Activated T-helper 17 cell treated with anti-CD3 and anti-CD28 coated beads, Interleukin-2, amount 50 U/mL, for 72 hours (primary cell): ENCODE measurements around the gene ASTN2. TPM values are rescaled to one million over a fixed set of nuclear protein-coding genes. Genes with fewer than 3 reads are reported as not detected.

Experiments used
- ATAC-seq: fragments of 150-1000 bp; cut with Tn5 transposase; replicated peaks from 2 replicates; pipeline ENCODE4 v1.10.0; 2021; ENCODE audit warnings: mild to moderate bottlenecking, moderate library complexity
- H3K27ac Mint-ChIP-seq: one replicate; pipeline ENCODE4 v1.8.0; 2022; ENCODE audit warnings: mixed read lengths
- H3K27me3 Mint-ChIP-seq: one replicate; pipeline ENCODE4 v1.8.0; 2022; ENCODE audit warnings: mixed read lengths
- H3K36me3 Mint-ChIP-seq: one replicate; pipeline ENCODE4 v1.8.0; 2022; ENCODE audit warnings: low read depth, mild to moderate bottlenecking, mixed read lengths
- H3K4me1 Mint-ChIP-seq: one replicate; pipeline ENCODE4 v1.8.0; 2022; ENCODE audit warnings: mixed read lengths
- H3K4me3 Mint-ChIP-seq: one replicate; pipeline ENCODE4 v1.8.0; 2022; ENCODE audit warnings: mild to moderate bottlenecking, mixed read lengths
- H3K9me3 Mint-ChIP-seq: one replicate; pipeline ENCODE4 v1.8.0; 2022; ENCODE audit warnings: mixed read lengths
- total RNA-seq, 2 donors: library from RNA; stranded (reverse); gene quantifications; one replicate each; pipeline ENCODE4 v1.2.3, GENCODE V29; 2022

The ASTN2 gene
- total RNA-seq, 2 donors from 2014 or later, result 3.3 to 5.4 TPM

DNA sequence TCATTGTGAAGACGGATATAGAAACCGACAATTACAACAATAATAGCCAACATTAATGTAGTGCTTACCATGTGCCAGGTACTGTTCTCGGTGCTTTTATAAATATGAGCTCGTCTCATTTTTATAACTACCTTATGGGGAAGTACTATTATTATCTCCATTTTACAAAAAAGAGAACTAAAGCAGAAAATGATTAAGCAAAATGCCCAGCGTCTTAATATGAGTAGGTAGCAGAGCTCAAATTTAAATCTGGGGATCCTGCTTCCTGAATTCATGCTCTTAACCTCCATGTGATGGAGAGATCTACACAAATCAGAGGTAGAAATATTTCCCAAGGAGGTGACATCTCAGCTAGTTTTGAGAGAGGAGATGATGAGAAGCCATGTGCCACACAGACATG lies 470.9 kb downstream of the ASTN2 start:
- no peak overlapping the region for H3K4me3 Mint-ChIP-seq
- peaks cover 6% of the 10 kb centered on the region for H3K27me3 Mint-ChIP-seq
- no peaks in the 10 kb centered on the region for H3K36me3 Mint-ChIP-seq

DNA sequence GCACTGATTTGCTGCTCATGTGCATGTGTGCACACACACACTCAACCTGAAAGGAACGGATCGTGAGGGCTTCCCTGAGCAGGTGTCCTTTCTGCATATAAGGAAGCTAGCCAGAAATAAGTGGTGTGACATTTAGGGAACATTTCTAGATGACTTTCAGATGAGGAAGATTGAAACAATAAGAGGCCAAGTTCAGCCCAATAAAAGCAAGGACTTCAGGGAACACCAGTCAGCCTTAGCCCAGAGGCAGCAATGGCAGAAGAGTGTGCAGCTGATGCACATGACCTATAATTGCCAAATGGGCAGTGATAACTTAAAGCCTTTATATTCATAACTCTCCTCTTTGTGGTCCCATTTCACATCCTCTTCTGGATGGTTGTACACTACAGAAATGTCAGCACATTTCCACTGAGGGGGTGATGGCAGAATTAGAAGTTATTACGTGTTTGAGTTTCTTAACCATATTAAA lies 472.2 kb downstream of the ASTN2 start:
- Mint-ChIP-seq H3K36me3 (no peaks in the 10 kb centered on the region), H3K9me3 (no peaks in the 10 kb centered on the region), H3K4me3 (no peak overlapping the region), H3K4me1 (no peaks in the 10 kb centered on the region), H3K27me3 (peaks cover 3% of the 10 kb centered on the region), H3K27ac (no peak overlapping the region)
- ATAC-seq, result no peak

More for the DNA sequence above, 470.9 kb downstream of the ASTN2 start:
- Mint-ChIP-seq H3K4me1 (no peaks in the 10 kb centered on the region), H3K9me3 (peaks cover 4% of the 10 kb centered on the region), H3K27ac (no peak overlapping the region)
- no peak for ATAC-seq

DNA sequence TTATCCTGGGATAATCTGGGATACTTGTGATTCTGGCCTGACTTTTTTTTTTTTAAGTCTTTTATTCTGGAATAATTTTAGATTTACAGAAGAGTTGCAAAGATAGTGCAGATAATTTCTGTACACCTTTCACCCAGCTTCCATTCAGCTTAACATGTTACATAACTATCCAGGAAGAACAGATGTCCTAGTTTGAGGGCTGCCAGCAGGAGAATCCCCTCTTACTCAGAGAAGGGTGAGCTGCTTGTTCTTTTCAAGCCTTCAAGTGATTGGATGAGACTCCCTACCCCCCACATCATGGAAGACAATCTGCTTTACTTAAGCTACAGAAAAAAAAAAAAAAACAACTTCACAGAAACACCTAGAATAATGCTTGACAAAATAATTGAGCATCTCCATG lies 473.6 kb downstream of the ASTN2 start:
- ATAC-seq, result no peak
- peaks cover 6% of the 10 kb centered on the region for H3K9me3 Mint-ChIP-seq
- no peak overlapping the region for H3K27ac Mint-ChIP-seq
- H3K27me3 Mint-ChIP-seq, result peaks cover 3% of the 10 kb centered on the region
- no peaks in the 10 kb centered on the region for H3K36me3 Mint-ChIP-seq
- H3K4me3 Mint-ChIP-seq, result no peak overlapping the region
- H3K4me1 Mint-ChIP-seq, result no peaks in the 10 kb centered on the region

DNA sequence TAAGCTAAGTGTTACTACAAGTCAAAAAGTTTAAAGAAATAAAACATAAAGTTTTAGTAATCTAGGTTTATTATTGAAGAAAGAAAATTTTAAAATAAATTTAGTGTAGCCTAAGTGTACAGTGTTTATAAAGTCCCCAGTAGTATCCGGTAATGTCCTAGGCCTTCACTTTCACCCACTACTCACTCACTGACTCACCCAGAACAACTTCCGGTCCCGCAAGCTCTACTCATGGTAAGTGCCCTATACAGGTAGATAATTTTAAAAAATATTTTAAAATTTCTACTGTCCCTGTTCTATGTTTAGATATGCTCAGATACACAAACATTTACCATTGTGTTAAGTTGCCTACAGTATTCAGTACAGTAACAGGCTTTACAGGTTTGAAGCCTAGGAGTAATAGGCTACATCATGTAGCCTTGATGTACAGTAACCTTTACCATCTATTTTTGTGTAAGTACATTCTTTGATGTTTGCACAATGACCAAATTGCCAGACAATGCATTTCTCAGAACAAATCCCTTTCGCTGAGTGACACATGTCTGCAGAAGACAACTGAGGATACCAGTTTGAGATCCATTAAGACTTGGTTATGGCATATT lies 474.1 kb downstream of the ASTN2 start:
- H3K27me3 Mint-ChIP-seq, result peaks cover 3% of the 10 kb centered on the region
- H3K9me3 Mint-ChIP-seq, result peaks cover 9% of the 10 kb centered on the region
- no peak overlapping the region for H3K27ac Mint-ChIP-seq
- no peaks in the 10 kb centered on the region for H3K4me1 Mint-ChIP-seq
- no peak for ATAC-seq
- no peak overlapping the region for H3K4me3 Mint-ChIP-seq
- no peaks in the 10 kb centered on the region for H3K36me3 Mint-ChIP-seq

DNA sequence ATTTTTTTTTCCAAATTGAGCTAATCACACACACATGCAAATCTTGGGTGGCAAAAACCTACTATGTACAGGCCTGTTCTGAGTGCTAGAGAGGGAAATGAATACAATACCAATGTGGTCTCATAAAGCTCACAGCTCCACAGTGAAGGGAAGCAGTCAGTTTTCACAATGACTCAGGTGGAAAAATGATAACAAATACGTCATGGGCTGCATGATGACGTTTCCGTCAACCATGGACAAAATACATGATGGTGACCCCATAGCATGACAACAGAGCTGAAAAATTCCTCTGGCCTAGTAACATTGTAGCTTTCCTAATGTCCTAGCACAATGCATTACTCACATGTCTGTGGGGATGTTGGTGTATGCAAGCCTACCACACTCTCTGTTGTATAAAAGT lies 475.2 kb downstream of the ASTN2 start:
- no peak for ATAC-seq
- H3K27me3 Mint-ChIP-seq, result peaks cover 3% of the 10 kb centered on the region
- peaks cover 9% of the 10 kb centered on the region for H3K9me3 Mint-ChIP-seq

DNA sequence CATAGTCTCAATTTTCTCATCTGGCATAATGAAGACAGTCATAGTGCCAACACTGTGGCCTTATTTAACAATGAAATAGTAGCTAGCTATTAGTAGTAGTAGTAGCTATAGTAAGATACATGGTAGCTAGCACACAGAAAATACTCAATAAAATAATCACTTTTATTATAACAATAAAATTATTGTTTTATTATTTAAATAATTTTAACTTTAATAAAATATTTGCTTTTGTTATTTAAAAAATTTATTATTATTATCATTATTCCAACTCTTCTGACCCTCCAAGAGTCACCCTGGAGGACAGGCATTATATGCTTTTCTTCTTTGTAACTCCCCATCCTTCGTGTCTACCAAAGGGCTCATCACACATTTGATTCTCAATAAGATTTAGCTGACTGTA lies 475.7 kb downstream of the ASTN2 start:
- H3K27ac Mint-ChIP-seq, result no peak overlapping the region
- ATAC-seq, result no peak
- no peak overlapping the region for H3K4me3 Mint-ChIP-seq
- H3K36me3 Mint-ChIP-seq, result no peaks in the 10 kb centered on the region
- H3K27me3 Mint-ChIP-seq, result peaks cover 3% of the 10 kb centered on the region
- H3K9me3 Mint-ChIP-seq, result peaks cover 9% of the 10 kb centered on the region
- no peaks in the 10 kb centered on the region for H3K4me1 Mint-ChIP-seq

More for the DNA sequence above, 475.2 kb downstream of the ASTN2 start:
- no peak overlapping the region for H3K4me3 Mint-ChIP-seq
- no peaks in the 10 kb centered on the region for H3K36me3 Mint-ChIP-seq
- no peaks in the 10 kb centered on the region for H3K4me1 Mint-ChIP-seq
- no peak overlapping the region for H3K27ac Mint-ChIP-seq

DNA sequence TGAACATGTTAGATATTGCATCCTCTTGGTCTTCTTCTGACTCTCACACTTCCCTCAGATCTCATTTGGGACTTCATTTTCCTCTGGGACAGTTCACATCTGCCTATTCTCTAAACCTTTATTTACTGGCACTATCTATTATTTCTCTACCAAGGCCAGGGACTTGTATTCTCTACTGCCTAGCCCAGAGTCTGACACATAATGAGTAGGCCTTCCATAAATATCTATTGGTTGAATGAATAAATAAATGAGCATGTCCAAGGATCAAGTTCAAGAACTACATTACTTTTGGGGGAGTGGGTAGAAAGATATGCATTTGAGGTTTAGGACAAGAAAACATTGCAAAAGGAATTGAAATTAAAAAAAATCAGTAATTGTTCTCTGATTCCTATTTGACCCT lies 477.5 kb downstream of the ASTN2 start:
- Mint-ChIP-seq H3K4me1 (no peaks in the 10 kb centered on the region), H3K27me3 (no peaks in the 10 kb centered on the region), H3K27ac (no peak overlapping the region), H3K9me3 (peaks cover 12% of the 10 kb centered on the region), H3K36me3 (no peaks in the 10 kb centered on the region), H3K4me3 (no peak overlapping the region)
- ATAC-seq, result no peak

DNA sequence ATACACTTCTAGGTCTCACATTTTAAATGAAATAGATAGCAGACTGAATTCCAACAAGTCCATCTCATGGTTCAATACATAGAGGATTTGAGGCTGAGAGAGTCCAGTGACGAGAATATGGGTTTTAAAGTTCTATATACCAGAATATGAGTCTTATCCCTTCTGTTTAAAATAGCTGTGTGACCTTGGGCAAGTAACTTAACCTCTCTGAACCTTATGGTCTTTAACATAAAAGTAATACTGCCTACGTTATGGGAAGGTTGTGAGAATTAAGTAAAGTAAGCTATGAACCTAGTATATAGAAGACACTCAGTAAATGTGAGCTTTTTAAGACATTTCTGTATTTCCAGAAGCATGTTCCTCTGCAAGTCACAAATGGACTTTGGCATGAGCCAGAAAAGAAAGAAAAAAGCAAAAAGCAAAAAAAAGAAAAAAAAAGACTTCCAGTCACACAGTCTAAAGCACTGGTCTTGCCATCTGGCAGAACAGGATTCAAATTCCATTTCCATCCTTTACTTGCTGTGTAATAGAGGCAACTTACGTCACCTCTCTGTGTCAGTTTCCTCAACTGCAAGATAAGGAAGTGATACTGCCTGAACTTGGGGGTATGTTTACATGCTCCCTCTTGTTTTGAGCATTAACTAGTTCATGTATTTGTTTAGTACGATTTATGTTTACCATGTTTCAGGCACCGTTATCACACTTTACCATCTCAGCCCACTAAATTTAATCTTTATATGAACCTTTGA lies 479.5 kb downstream of the ASTN2 start:
- no peaks in the 10 kb centered on the region for H3K36me3 Mint-ChIP-seq
- H3K9me3 Mint-ChIP-seq, result peaks cover 12% of the 10 kb centered on the region
- no peak for ATAC-seq
- peaks cover 4% of the 10 kb centered on the region for H3K27me3 Mint-ChIP-seq
- no peak overlapping the region for H3K4me3 Mint-ChIP-seq
- H3K4me1 Mint-ChIP-seq, result no peaks in the 10 kb centered on the region
- no peak overlapping the region for H3K27ac Mint-ChIP-seq

DNA sequence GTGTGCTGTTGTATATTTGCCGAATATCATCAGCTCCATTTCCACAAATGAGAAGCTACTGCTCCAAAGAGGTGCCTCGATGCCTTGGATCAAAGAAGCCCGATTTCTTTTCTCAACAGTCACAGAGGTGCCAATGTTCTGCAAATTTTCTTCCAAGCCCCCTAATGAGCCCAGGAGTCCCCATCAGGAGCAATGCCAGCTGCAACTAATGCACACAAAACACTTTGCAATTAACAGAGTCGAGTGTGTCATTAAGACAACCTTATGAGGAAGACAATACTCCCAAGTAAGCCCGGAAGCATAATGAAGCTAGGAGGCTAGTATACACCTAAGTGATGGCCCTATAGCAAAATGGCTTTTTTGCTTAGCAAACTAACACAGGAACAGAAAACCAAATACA lies 480.7 kb downstream of the ASTN2 start:
- Mint-ChIP-seq H3K27me3 (peaks cover 4% of the 10 kb centered on the region), H3K36me3 (no peaks in the 10 kb centered on the region), H3K4me3 (no peak overlapping the region), H3K4me1 (no peaks in the 10 kb centered on the region), H3K27ac (no peak overlapping the region), H3K9me3 (peaks cover 12% of the 10 kb centered on the region)
- ATAC-seq, result no peak

DNA sequence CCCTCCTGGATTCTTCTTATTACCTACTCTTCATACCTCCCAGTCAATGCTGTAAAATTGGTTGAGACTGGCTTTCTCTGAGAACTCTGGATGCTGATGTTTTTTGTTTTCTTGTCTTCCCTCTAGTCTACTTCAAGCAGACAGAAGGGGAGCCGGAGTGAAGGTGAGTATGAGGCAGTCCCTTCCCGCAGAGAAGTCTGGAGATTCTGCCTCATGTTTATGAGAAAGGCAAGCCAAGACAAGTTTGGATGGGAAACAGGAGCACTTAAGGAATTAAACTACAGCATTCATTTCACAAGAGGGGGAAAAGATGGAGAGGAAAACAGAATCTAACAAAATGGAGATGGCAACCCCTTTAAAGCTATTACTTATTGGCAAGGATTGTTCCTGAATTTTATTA lies 481.6 kb downstream of the ASTN2 start:
- no peak overlapping the region for H3K27ac Mint-ChIP-seq
- no peaks in the 10 kb centered on the region for H3K4me1 Mint-ChIP-seq
- H3K27me3 Mint-ChIP-seq, result peaks cover 4% of the 10 kb centered on the region
- H3K9me3 Mint-ChIP-seq, result peaks cover 12% of the 10 kb centered on the region
- no peaks in the 10 kb centered on the region for H3K36me3 Mint-ChIP-seq
- H3K4me3 Mint-ChIP-seq, result no peak overlapping the region
- no peak for ATAC-seq

DNA sequence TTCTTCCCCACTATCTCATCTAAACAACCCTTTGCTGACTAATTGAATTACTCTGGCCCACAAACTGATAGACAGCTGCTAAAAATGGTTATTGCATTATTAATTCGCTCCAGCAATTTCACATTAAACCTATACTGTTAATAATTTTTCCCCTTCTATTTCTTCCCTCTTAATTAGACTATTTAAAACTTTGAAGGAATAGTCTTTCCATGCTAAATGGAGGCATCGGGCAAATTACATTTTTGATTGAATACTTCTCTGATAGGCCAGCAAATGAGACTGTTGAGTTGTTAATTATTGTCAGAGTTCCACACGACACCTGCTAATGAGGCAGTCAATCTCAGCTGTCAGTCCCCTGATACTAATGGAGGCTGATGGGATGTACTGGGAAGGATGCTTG lies 485.2 kb downstream of the ASTN2 start:
- Mint-ChIP-seq H3K27me3 (peaks cover 4% of the 10 kb centered on the region), H3K36me3 (no peaks in the 10 kb centered on the region), H3K9me3 (peaks cover 4% of the 10 kb centered on the region), H3K27ac (no peak overlapping the region), H3K4me3 (no peak overlapping the region), H3K4me1 (no peaks in the 10 kb centered on the region)
- no peak for ATAC-seq

DNA sequence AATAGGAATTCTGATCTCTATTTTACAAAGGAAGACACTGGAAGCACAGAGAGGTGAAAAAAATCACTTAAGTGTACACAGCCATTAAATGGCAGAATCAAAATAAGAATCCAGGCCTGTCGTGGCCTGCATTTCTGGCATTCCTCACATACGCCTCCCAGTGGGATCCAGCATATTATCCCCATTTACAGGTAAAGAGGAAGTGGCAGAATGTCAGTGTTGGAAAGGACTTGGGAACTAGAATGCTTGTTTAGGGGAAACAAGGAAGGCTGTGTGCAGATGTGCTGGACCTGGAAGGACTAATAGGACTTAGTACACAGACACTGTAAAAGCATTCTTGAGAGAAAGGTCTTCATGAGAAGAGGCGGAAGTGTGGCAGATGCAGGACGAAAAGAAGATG lies 486.0 kb downstream of the ASTN2 start:
- no peaks in the 10 kb centered on the region for H3K4me1 Mint-ChIP-seq
- no peak overlapping the region for H3K4me3 Mint-ChIP-seq
- peaks cover 4% of the 10 kb centered on the region for H3K27me3 Mint-ChIP-seq
- peaks cover 4% of the 10 kb centered on the region for H3K9me3 Mint-ChIP-seq
- H3K27ac Mint-ChIP-seq, result no peak overlapping the region
- H3K36me3 Mint-ChIP-seq, result no peaks in the 10 kb centered on the region
- no peak for ATAC-seq

DNA sequence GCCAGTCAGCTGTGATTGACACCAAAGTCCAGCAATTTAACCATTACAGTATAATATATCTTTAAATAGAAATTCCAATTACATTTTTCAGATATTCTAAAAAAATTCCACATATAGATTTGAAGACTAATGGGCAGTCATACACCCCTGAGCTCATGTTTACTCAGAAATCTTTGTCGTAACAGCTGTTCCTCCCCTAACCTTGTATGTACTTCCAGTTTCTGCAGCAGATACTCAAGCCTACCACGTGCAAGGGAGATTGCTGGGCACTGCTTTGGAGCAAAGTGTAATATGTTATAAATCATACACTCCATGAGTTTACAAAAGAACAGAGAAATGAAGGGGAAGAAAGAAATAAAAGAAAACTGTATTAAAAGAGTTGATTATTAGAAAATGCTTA lies 486.6 kb downstream of the ASTN2 start:
- Mint-ChIP-seq H3K27me3 (peaks cover 4% of the 10 kb centered on the region), H3K27ac (no peak overlapping the region), H3K9me3 (peaks cover 2% of the 10 kb centered on the region), H3K4me3 (no peak overlapping the region), H3K36me3 (no peaks in the 10 kb centered on the region), H3K4me1 (no peaks in the 10 kb centered on the region)
- no peak for ATAC-seq

DNA sequence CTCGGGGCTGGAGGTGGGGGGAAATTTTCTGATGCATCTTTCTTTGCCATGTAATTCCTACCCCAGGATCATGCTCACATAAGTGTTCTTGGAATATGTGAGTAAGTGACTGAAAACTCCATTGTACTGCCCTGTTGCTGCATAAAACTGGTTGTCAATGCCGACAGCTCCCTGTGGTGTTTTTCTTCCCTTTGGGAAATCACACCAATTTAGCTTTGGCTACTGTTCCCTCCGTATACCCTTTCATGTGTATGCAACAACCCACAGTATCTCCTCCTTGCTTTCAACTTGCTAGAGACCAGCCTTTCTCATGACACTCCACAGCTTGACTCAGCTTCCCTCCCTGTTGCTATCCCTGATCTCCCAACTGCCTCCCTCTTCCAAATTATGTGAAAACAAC lies 487.1 kb downstream of the ASTN2 start:
- H3K4me3 Mint-ChIP-seq, result no peak overlapping the region
- no peaks in the 10 kb centered on the region for H3K9me3 Mint-ChIP-seq
- H3K4me1 Mint-ChIP-seq, result no peaks in the 10 kb centered on the region
- no peaks in the 10 kb centered on the region for H3K36me3 Mint-ChIP-seq
- H3K27ac Mint-ChIP-seq, result no peak overlapping the region
- peaks cover 4% of the 10 kb centered on the region for H3K27me3 Mint-ChIP-seq
- no peak for ATAC-seq

DNA sequence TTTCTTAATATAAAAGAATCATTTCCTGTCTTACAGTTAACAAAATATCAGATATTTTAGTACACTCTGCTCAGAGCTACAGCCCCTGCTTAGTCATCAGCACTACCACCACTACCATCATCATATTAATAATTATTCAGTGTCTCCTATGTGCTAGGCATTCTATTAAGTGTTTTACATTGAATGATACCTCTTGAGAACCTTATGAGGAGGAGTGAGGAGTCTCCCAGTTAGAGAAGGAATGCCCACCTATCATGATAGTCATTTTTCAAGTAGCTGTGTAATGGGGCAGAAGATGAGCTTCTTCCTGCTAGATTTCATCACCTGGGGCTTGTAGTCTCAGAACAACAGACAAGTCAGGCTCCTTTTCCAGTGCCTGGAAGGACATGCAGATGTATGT lies 489.7 kb downstream of the ASTN2 start:
- no peaks in the 10 kb centered on the region for H3K9me3 Mint-ChIP-seq
- no peaks in the 10 kb centered on the region for H3K27me3 Mint-ChIP-seq
- H3K27ac Mint-ChIP-seq, result no peak overlapping the region
- ATAC-seq, result no peak
- no peak overlapping the region for H3K4me3 Mint-ChIP-seq
- no peaks in the 10 kb centered on the region for H3K36me3 Mint-ChIP-seq
- H3K4me1 Mint-ChIP-seq, result no peaks in the 10 kb centered on the region
